Panc1 (cell line): Measurements from ENCODE around the gene ABCC1. TPM values are rescaled to one million over a fixed set of nuclear protein-coding genes. Genes with fewer than 3 reads are reported as not detected.

Experiments used
- ATAC-seq: fragments of 200-7000 bp; cut with Tn5 transposase; 2 replicates; pipeline ENCODE4 v1.9.1; 2020; ENCODE audit warnings: mild to moderate bottlenecking, moderate library complexity
- BruUV-seq: library from RNA; stranded (reverse); fragments of 400-500 nt; replicated peaks from 2 replicates; lab custom pipeline; 2021; lab: Mats Ljungman, UMichigan
- CTCF ChIA-PET: fragments of 300-600 bp; sonication (Branson Sonifier 250); formaldehyde crosslinking; loops from one replicate; lab custom pipeline; 2022; ENCODE audit warnings: antibody characterized with exemption; lab: Charles Lee
- POLR2A ChIA-PET: fragments of 300-600 bp; sonication (Branson Sonifier 250); formaldehyde crosslinking; loops from one replicate; lab custom pipeline; 2022; ENCODE audit warnings: antibody characterized with exemption; lab: Charles Lee
- DNase-seq: peaks from one replicate; pipeline ENCODE4 v3.0.0-alpha.2; 2010; ENCODE audit warnings: low read depth, low spot score
- H3K27ac ChIP-seq: 2 replicates; pipeline ENCODE4 v1.5.1; 2011; ENCODE audit warnings: mild to moderate bottlenecking, low read length, inconsistent platforms
- H3K27me3 ChIP-seq: fragments of 200-500 bp; sonication (Bioruptor generic); 2 replicates; pipeline ENCODE4 v1.6.0; 2014; ENCODE audit warnings: low read length, inconsistent platforms; ENCODE audit not compliant: control insufficient read depth, insufficient read depth
- H3K36me3 ChIP-seq: fragments of 200-500 bp; sonication (Bioruptor generic); 2 replicates; pipeline ENCODE4 v1.5.1; 2014; ENCODE audit warnings: inconsistent platforms, mild to moderate bottlenecking, low read length, moderate library complexity; ENCODE audit not compliant: control insufficient read depth, insufficient read depth
- H3K4me1 ChIP-seq: 2 replicates; pipeline ENCODE4 v1.5.1; 2011; ENCODE audit warnings: inconsistent platforms, mild to moderate bottlenecking, low read length, moderate library complexity; ENCODE audit not compliant: control insufficient read depth, insufficient read depth
- H3K4me3 ChIP-seq, 2 experiments: 2 replicates each; pipeline ENCODE4 v1.5.1; 2011 to 2012; ENCODE audit warnings: low read depth in 2 of 2, low read length in 2 of 2, mild to moderate bottlenecking in 2 of 2, inconsistent platforms in 1 of 2, moderate library complexity in 1 of 2
- H3K9me3 ChIP-seq: fragments of 200-500 bp; sonication (Bioruptor generic); 2 replicates; pipeline ENCODE4 v1.5.1; 2014; ENCODE audit warnings: low read depth, mild to moderate bottlenecking, inconsistent platforms, low read length, moderate library complexity; ENCODE audit not compliant: control insufficient read depth, insufficient read depth
- POLR2AphosphoS5 ChIP-seq: IDR thresholded peaks from 2 replicates; pipeline ENCODE4 v1.6.1; 2012; ENCODE audit warnings: mild to moderate bottlenecking, low read depth, low read length, moderate library complexity
- REST ChIP-seq, 2 experiments: IDR thresholded peaks; 2 replicates each; pipeline ENCODE4 v1.6.1; 2011 to 2012; ENCODE audit warnings: low read depth in 2 of 2, control low read depth in 1 of 2, low read length in 1 of 2, mild to moderate bottlenecking in 1 of 2, moderate library complexity in 1 of 2; ENCODE audit not compliant: insufficient read depth in 1 of 2
- SIN3A ChIP-seq: IDR thresholded peaks from 2 replicates; pipeline ENCODE4 v1.6.1; 2012; ENCODE audit warnings: low read depth, mild to moderate bottlenecking, low read length, moderate library complexity, borderline replicate concordance; ENCODE audit not compliant: insufficient read depth
- TCF7L2 ChIP-seq: IDR thresholded peaks from 2 replicates; pipeline ENCODE4 v1.6.1; 2011; ENCODE audit warnings: mild to moderate bottlenecking, low read depth, low read length, inconsistent platforms
- in situ Hi-C: cut with HindIII; loops from 2 replicates; pipeline ENCODE4 v1.10.0; 2016; ENCODE audit warnings: low sequenced_read_pairs, low pct_unique_long_range_greater_than_20kb
- intact Hi-C: fragments of 100-400 bp; cut with micrococcal nuclease; formaldehyde crosslinking; loops from one replicate; pipeline ENCODE4 v1.10.0; 2022; ENCODE audit not compliant: unreplicated experiment
- total RNA-seq: library from RNA; stranded (reverse); gene quantifications from one replicate; pipeline ENCODE4 v1.2.1, GENCODE V29; 2021; ENCODE audit not compliant: unreplicated experiment
- TF ChIP-seq, protein P1 (sequence below): fragments of 450-650 bp; IDR thresholded peaks from 2 replicates; pipeline ENCODE4 v1.5.1; 2017; ENCODE audit warnings: mild to moderate bottlenecking

Gene ABCC1
- total RNA-seq, 1 experiment from 2014 or later, result 296 TPM

- intact Hi-C loops (no loop called here), in situ Hi-C loops (no loop called here)
- ChIA-PET POLR2A (no interaction called here), CTCF (no interaction called here)
- H3K36me3 ChIP-seq, result peaks cover 56% of the 10 kb centered on the region
- no peak overlapping the region for H3K4me3 ChIP-seq
- TF ChIP-seq, protein P1, sequence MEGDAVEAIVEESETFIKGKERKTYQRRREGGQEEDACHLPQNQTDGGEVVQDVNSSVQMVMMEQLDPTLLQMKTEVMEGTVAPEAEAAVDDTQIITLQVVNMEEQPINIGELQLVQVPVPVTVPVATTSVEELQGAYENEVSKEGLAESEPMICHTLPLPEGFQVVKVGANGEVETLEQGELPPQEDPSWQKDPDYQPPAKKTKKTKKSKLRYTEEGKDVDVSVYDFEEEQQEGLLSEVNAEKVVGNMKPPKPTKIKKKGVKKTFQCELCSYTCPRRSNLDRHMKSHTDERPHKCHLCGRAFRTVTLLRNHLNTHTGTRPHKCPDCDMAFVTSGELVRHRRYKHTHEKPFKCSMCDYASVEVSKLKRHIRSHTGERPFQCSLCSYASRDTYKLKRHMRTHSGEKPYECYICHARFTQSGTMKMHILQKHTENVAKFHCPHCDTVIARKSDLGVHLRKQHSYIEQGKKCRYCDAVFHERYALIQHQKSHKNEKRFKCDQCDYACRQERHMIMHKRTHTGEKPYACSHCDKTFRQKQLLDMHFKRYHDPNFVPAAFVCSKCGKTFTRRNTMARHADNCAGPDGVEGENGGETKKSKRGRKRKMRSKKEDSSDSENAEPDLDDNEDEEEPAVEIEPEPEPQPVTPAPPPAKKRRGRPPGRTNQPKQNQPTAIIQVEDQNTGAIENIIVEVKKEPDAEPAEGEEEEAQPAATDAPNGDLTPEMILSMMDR, result no peak
- no peak for TF ChIP-seq TCF7L2
- no peak for TF ChIP-seq REST (IDR thresholded peaks at IDR 0.05; ENCODE audit: insufficient read depth in 1 of 2, low read depth in 2 of 2, low read length in 1 of 2)
- no peak for TF ChIP-seq POLR2AphosphoS5
- TF ChIP-seq SIN3A, result no peak
- ATAC-seq (no peak), DNase-seq (no peak)
- no TSS peak for BruUV-seq
- H3K9me3 ChIP-seq, result no peaks in the 10 kb centered on the region
- no peaks in the 10 kb centered on the region for H3K27me3 ChIP-seq
- no peaks in the 10 kb centered on the region for H3K4me1 ChIP-seq
- no peak overlapping the region for H3K27ac ChIP-seq
These were observed 184.7 kb downstream of the ABCC1 start for GRCh38 chr16:16133943-16134604.

DNA sequence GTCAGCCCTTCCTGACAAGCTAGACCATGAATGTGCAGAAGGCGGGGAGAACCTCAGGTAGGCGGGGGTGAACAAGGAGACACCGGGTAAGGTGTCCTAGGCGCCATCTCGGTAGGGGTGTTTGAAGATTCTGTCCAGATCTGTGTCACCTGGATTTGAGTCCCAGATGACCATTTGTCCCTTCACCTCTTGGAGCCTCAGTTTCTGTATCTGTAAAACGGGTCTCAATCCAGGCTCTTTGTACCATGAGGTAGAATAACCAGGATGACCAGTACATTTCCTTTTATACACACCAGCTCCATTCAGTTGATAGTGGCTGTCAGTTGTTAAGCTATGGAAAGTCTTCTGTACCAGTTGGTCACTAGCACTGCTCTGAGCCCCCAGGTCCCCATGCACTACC is 187.2 kb downstream of the ABCC1 start:
- no peaks in the 10 kb centered on the region for H3K27me3 ChIP-seq
- H3K36me3 ChIP-seq, result peaks cover 54% of the 10 kb centered on the region
- TF ChIP-seq, protein P1, result no peak
- no peak for TF ChIP-seq TCF7L2
- POLR2A ChIA-PET, result interaction anchor here (0.7 kb wide), 1 partner anchor 57 kb away, joined by 9 read pairs; no protein-coding TSS in a partner anchor
- BruUV-seq, result no TSS peak
- CTCF ChIA-PET, result no interaction called here
- no peaks in the 10 kb centered on the region for H3K4me1 ChIP-seq
- in situ Hi-C loops (no loop called here), intact Hi-C loops (no loop called here)
- no peak overlapping the region for H3K4me3 ChIP-seq
- no peak overlapping the region for H3K27ac ChIP-seq
- DNase-seq, result no peak
- H3K9me3 ChIP-seq, result no peaks in the 10 kb centered on the region
- ATAC-seq, result no peak
